B cell (primary cell): ENCODE data around the gene ISLR2.

Experiments used
- CTCF ChIP-seq: fragments of 200-600 bp; IDR thresholded peaks from one replicate; pipeline ENCODE4 v1.8.0; 2022; ENCODE audit warnings: antibody characterized with exemption, mild to moderate bottlenecking
- EZH2 ChIP-seq: IDR thresholded peaks from 2 replicates; pipeline ENCODE4 v1.6.1; 2012; ENCODE audit warnings: borderline replicate concordance, low read depth, mild to moderate bottlenecking, moderate library complexity, low read length; ENCODE audit not compliant: insufficient read depth, poor library complexity, severe bottlenecking

GRCh38 chr15:74167891-74168331 lies 37.5 kb downstream of the ISLR2 start:
- no peak for TF ChIP-seq CTCF
- no peak for TF ChIP-seq EZH2
